GM18499 (cell line): ENCODE data around the gene TCN1.
"Not testable (repeated sequence)": the region's sequence is repeated elsewhere in the genome, so short reads cannot be mapped to it uniquely, and the experiment has no call there.

Experiments used
- ATAC-seq: cut with Tn5 transposase; IDR thresholded peaks from one replicate; pipeline ENCODE4 v1.9.1; 2021; ENCODE audit warnings: moderate number of reproducible peaks; ENCODE audit not compliant: insufficient read depth, unreplicated experiment

TCN1 gene, protein sequence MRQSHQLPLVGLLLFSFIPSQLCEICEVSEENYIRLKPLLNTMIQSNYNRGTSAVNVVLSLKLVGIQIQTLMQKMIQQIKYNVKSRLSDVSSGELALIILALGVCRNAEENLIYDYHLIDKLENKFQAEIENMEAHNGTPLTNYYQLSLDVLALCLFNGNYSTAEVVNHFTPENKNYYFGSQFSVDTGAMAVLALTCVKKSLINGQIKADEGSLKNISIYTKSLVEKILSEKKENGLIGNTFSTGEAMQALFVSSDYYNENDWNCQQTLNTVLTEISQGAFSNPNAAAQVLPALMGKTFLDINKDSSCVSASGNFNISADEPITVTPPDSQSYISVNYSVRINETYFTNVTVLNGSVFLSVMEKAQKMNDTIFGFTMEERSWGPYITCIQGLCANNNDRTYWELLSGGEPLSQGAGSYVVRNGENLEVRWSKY

DNA sequence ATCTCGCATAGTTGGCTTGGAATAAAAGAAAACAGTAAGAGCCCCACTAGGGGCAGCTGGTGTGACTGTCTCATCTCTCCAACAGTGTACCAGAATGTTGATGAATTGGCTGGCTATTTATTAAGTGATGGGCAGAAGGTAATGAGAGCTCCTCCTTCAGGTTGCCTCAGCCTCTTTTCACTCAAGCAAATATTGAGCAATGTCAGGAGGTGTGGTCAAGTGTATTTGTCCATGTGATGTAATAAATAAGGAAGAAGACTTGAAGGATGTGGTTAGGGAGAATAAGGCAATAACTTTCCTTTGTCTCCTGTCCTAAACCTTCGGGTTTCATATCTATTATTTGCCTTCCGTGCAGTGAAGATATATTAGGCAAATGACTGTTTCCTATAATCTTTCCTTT lies at the start of gene TCN1:
TCN1 (minus strand) TSS at position 91 of the 400 bp plus-strand sequence; CDS start at position 74, 17 bp downstream.
- ATAC-seq, result no peak

DNA sequence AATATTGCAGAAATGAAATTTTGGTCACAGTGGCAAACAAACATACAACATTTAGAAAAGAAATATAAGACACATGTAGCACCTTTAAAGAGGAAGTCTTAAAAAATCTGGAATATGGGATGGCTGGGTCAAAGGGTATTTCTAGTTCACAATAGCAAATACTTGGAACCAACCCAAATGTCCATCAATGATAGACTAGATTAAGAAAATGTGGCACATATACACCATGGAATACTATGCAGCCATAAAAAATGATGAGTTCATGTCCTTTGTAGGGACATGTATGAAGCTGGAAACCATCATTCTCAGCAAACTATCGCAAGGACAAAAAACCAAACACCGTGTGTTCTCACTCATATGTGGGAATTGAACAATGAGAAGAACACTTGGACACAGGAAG lies 37.3 kb upstream of the TCN1 start:
- not testable (repeated sequence) for ATAC-seq

DNA sequence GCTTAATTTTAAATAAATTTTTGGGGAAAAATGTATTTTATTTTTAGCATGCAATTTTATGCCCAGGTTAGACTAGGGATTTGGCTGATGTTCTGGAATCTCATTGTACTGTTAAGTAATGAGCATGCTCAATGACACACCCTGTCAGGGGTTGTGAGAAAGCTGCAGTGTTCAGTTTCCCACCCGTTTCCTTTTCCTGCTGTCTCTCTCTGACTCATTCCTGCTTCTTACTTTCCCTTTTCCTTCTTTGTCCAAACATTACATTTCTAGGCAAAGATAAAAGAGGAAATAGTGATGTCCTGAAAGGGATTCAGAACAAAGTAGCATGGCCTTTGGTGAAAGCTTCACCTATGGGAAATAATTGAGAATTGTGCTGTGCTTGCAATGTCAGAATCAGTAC lies 35.0 kb upstream of the TCN1 start:
- no peak for ATAC-seq

DNA sequence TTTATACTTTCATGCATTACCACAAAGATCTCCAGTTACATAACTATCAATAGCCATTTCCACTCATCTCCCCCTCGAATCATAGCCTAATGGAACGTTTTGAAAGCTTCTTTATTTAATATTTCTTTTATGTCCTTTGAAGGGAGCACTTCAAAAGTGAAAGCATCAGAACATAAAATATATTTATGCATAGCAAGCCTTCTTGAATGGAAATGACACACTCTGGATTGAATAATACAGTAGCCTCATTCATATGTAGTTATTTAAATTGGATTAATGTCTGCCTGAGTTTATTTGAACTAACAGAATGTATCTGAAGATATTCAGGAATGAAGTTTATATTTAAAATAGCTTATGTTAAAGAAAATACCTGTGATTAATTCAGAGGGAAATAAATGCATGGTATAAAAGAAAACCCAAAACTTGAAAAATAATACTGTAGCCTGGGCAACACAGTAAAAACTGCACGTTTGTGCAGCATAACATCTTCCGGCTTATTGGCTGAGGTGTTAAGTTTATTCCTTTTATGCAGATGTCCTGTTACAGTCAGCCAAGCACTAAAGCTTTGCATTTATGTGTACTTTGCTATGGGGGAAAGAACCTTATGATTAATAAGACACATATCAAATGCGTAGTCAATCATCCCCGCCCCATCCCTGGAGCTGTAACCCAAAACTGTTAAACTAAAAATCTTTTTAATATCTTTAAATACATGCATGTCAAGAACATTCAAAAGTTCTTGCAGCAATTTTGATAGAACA lies 34.3 kb upstream of the TCN1 start:
- no peak for ATAC-seq

DNA sequence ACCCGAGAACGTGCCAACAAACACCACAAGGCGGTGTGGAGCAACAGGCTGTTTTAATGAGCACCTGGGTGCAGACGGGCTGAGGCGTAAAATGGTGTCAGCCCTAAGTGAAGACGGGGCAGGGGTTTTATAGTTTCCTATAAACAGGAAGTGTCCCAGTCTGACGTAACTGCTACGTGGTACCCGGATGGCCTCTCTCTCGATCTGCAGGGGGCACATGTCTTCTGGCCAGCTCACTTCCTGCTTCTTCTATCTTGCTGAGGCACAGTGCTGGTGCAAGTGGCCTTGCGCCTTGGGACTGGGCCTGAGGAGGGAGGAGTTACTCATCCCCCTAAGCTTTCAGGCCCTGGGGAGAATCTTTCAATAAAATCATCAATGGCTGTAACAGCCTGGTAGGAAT lies 33.2 kb upstream of the TCN1 start:
- no peak for ATAC-seq

DNA sequence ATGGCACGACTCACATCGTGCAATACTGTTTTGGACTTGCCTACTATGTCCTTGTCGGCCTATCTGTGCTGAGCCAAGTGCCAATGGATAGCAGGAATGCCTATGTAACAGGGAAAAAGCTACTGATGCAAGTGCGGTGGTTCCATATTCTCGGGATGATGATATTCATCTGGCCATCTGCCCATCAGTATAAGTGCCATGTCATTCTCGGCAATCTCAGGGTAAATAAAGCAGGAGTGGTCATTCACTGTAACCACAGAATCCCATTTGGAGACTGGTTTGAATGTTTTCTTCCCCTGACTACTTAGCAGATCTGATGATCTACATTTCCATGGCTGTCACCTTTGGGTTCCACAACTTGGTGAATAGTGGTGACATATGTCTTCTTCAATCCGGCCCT lies 32.4 kb upstream of the TCN1 start:
- ATAC-seq, result no peak

DNA sequence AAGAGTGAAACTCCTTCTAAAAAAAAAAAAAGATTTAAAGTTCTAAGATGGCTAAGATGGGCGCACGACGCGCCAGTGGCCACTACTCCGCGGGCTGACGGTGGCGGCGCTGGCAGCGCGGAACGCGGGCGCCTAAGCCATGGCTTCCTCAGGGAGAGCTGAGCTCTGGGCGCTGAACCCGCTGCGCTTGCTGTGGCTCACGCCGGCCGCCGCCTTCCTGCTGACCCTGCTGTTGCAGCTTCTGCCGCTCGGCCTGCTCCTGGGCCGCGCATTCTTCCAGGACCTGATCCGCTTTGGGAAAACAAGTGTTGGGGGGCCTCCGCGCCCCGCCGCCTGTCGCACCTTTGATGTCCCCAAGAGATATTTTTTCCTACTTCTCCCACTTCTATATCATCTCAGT lies 31.8 kb upstream of the TCN1 start:
- ATAC-seq, result no peak

DNA sequence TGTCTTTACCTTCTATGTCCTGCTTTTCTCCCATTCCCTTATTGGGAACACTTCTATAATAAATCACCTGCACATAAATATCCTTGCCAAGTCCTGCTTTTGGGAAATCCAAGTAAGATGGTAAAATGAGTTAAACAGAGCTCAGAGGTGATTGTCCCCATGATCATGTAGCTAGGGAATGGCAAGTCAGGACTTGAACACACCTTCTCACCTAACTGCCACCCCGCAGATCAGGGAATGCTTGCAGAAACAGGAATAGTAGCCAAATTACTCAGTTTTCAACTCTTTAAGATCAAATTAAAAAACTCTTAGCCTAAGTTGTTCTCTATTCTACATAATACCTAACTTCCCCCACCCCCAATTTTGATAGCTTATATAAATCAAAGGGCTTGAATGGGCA lies 28.3 kb upstream of the TCN1 start:
- no peak for ATAC-seq

DNA sequence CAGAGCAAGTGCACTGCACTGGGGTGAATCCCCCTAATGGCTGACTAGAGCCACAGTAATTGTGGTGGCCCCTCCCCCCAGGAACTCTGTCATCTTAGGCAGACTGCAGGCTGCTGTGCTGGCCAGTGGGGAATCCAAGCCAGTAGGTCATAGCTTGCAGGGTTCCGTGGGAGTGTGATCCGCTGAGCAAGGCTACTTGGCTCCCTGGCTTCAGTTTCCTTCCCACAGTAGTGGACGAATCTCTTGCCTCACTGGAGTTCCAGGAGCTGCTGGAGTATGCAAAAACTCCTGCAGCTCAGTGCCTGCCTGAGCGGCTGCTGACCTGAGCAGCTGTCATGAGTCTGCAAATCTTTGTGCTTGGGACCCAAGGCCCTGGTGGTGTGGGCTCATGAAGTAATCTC lies 25.5 kb upstream of the TCN1 start:
- ATAC-seq, result no peak

DNA sequence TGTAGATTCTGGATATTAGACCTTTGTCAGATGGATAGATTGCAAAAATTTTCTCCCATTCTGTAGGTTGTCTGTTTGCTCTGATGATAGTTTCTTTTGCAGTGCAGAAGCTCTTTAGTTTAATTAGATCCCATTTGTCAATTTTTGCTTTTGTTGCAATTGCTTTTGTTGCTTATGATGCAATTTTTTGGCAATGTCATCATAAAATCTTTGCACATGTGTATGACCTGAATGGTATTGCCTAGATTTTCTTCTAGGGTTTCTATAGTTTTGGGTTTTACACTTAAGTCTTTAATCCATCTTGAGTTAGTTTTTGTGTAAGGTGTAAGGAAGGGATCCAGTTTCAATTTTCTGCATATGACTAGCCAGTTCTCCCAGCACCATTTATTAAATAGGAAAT lies 20.9 kb upstream of the TCN1 start:
- ATAC-seq, result not testable (repeated sequence)

DNA sequence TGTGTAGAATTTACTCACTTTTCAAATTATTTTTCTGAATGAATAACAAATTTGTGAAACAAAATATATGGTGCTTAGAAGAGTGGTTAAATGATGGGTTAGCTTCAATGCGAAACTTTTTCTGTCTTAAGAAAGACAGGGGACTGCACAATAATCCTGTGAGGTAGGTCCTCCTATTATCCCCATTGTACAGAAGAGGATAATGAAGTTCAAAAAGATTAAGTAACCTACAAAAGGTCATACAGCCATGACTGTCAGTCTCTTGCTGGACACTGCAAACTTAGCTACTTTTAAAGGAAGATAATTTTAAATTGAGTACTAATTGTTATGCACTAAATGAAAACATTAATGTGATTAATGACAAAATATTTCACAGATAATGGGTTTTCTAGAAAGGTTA lies 17.3 kb upstream of the TCN1 start:
- ATAC-seq, result no peak

DNA sequence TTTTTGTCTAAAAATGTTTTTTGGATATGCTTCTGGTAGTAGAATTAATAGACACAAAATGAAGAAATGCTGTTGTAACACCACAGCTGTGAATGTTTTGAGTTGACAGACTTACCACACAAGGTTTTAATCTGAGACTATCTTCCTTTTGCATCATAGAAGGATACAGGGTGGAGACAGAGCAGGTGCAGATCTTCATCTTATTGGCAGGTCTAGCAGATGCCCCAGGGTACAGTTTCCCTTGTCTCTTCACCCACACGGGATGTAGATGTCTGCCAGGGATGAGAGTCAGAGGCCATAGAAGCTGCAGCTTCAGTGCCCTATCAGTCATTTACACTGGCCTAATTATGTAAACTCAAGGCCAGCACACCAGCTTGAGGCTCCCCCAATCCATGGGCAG lies 13.3 kb upstream of the TCN1 start:
- no peak for ATAC-seq

DNA sequence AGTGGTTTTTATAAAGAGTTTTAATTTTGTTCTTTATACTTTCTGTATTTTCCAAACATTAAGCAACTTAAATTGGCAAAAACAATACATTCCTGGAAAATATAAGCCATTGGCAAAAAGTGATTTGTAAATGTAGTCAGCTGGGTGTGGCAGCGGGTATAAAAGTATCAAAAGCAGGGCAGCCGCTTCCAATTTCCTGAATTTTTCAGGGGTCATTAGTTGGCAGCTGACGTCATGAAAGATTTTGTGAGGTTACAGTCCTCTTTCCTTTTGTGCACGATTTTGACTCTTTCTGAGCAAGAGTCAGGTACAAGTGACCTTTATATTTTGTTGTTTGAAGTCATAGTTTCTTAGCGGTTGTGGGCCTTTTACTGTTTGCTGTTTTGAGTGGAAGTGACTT lies 12.3 kb upstream of the TCN1 start, which contains the start of gene OOSP3:
OOSP3 (plus strand) TSS at position 208 of the 400 bp plus-strand sequence; CDS start at position 235, 27 bp downstream.
- no peak for ATAC-seq

DNA sequence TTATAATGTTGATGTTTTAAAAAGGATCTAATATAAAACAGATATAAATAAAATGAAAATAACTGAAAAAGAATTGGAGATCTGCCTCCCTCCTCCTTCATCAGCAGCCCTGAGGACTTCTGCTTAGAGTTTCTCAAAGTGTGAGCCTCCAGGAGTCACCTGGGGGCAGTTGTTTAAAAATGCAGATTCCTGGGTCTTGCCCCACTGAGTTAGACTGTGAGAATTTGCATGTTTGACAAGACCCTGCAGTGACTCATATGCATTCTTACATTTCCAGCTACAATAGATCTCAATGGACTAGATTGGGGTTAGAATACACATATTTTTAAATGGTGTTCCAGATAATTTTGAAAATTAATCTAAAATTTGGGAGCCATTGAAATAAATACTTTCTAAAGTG lies 11.5 kb upstream of the TCN1 start:
- ATAC-seq, result no peak

DNA sequence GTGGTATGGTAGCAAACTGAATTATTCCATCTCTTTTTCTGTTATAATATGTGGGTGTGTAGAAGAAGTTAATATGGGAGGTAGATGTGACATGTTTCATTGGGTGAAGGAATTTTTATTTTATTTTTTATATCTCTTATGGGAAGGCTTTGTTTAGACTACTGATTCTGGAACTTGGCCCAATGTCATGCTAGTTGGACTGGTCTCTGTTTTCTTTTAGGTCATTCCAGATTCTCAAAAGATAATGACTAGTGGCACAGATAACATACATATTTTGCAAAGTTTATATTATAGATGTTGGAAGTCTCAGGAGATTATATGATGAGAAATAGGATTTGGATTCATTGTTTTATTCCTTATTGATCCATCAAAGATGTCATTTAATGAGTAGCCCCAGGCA lies 11.0 kb upstream of the TCN1 start:
- ATAC-seq, result no peak

DNA sequence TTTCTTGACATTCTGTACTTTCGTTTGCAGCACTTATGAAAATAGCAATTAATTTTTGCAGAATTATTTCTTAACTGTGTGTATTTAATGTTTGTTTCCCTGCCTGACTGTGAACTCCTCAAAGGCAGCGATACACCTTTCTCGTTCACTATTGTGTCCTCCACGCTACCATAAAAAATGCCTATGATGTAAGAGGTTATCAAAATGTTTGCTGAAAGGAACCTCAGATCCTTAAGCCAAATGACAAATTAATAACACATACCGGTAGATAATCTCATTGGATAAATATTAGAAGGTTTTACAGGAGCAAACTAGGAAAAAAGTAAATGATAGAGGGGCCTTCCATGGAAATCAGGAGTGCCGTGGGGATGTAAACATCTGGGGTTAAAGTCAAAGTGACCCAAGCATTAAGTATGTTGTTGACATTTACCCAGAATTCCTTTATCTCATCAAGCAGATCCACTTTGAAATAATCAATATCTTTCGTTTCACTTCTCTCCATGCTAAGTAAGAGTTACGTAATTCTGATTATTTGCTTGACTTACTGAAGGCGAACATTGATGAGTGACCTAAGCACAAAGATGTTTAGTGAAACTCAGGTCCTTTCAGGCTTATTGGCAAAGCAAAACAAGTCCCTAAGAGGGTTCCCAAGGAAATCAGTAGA lies 9.7 kb upstream of the TCN1 start:
- ATAC-seq, result no peak

DNA sequence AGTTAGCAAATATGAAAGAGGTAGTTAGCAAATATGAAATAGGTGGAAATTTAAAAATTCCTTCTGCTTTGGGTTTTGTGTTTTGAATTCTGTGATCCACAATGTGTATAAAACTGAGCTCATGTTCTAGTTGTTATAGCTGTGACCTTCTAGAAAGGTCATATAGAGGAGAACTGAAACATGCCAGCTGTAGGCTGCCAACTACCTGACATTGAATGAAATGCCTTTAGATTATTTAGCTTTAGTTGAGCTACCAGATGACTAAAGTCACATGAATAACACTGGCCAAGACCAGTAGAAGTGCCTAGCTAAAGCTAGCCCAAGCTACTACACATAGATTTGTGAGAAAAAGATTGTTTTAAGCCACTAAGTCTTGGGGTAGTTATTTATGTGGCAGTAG lies 5.8 kb upstream of the TCN1 start:
- no peak for ATAC-seq

DNA sequence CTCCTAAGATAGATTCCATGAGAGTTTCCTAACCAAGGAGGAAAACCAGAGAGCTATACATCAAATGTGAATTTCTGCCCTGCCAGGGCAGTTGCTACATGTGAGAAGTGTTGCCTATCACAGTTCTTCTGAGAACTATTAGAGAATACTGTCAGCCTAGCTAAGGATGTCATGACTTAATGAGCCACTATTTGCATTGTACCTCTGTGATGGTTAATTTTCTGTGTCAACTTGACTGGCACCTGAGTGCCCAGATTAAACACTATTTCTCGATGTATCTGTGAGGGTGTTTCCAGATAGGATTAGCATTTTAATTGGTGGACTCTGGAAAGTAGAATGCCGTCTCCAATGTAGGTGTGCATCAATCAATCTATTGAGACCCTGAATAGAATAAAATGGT lies 1.7 kb upstream of the TCN1 start:
- no peak for ATAC-seq

DNA sequence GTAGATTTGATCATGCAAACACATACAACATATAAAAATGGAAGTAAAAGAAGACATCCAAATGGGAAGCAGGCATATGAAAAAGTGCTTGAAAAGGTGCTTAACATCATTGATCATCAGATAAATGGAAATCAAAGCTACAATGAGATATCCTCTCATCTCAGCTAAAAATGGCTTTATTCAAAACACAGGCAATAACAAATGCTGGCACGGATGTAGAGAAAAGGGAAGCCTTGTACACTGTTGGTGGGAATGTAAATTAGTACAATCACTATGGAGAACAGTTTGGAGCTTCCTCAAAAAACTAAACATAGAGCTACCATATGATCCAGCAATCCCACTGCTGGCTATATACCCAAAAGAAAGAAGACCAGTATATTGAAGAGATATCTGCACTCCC lies 549 bp upstream of the TCN1 start:
- no peak for ATAC-seq

DNA sequence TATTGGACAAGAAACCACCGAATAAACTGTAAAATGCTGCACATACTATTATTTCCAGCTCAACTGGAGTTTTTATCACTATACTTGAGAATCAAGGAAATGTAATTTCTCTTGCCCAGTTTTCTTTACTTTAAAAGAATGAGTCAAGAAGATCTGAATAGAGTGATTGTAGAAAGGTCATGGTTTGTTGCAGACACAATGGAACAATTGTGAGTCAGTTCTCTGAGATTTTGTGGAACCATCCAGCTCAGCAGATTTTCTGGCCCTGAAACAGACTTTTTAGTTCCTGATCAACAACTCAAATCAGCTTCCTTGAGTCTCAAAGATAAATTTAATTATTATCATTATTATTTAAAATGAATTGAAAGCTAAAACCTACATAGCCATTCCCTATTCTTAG lies 1.3 kb downstream of the TCN1 start:
- no peak for ATAC-seq

DNA sequence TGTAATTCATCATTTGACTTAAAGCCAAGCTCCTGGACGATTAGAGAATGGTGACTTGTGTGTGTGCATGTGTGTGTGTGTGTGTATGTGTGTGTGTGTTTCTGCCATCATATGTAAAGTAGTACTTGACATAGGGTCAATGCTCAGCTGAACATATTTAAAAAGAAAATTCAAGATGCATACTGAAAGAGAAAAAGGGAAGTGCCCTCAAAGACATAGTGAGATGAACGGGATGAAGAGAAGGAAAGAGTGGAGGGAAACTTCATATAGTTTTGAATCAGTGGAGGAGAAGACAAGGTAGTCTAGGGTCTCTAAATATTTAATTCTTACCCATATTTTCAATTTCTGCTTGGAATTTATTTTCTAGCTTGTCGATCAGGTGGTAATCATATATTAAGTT lies 4.0 kb downstream of the TCN1 start:
- ATAC-seq, result no peak
